Posterior vena cava (tissue), 2 donors: ENCODE measurements around the gene ADAP1. TPM values are rescaled to one million over a fixed set of nuclear protein-coding genes. Genes with fewer than 3 reads are reported as not detected.
A peak's percentile ranks its signal among the peaks of the same experiment; 100 is the strongest.

Experiments used
- DNase-seq: peaks from one replicate; pipeline ENCODE4 v3.0.0-alpha.2; 2020; ENCODE audit warnings: low spot score
- intact Hi-C, 2 donors: fragments of 100-400 bp; cut with DNase I; formaldehyde crosslinking; loops; one replicate each; pipeline versions ENCODE4 v1.14.1 to v1.14.2; 2022 to 2023
- total RNA-seq, 2 donors: library from RNA; stranded (reverse); fragmentation: NEBNext Ultra II Directional; extraction: Animal tissue kit (Norgen Biotek cat#: 25700); gene quantifications; one replicate each; pipeline ENCODE4 v1.2.1, GENCODE V29; 2021
- donor health status: DM: yes; HTN: yes; CAD: no.
- donor health status: DM: yes; HTN: yes; CAD: no.

Gene ADAP1
- total RNA-seq, 2 donors from 2014 or later = 16.3 to 17.8 TPM

DNA sequence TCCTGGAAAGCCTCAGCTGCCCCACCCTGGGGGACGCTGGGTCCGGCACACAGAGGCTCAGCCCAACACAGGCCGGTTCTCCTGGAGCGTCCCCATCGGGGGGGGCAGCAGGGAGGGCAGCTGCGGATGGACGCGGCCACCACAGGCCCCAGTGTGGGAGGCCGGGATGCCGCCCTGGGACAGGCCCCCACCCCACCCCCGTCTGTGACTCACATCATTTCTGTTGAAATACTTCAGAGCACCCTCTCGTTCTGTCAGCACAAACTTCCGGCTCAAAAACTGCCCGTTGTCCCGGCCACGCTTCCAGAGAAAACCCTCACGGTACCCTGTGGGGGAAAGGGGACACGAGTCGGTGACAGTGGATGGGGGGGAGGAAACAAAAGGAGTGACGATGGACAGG lies 49.6 kb downstream of the ADAP1 start:
- intact Hi-C loops = no loop called here

GRCh38 chr7:903921-904755 lies 50.3 kb downstream of the ADAP1 start:
- intact Hi-C loops = no loop called here
- DNase-seq = no peak

More for the DNA sequence above, 49.6 kb downstream of the ADAP1 start:
- DNase-seq = no peak

DNA sequence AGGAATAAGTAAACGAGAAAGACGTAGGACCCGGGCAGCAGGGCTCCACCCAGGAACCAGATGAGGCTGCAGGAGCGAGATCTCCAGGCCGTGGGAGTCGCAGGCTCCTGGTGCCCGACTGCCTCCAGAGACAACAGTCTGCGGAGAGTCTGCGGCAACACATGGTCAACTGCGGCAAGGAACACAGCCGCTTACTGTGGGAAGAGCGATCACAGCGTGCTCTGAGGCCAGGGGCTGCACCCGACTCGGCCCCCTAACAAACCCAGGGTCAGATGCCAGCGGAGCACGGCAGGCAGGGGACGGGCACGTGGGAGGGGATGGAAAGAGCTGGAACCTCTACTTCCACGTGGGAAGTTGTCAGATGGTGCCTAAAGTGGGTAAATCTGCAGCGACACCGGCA lies 51.5 kb downstream of the ADAP1 start:
- intact Hi-C loops = no loop called here
- no peak for DNase-seq

DNA sequence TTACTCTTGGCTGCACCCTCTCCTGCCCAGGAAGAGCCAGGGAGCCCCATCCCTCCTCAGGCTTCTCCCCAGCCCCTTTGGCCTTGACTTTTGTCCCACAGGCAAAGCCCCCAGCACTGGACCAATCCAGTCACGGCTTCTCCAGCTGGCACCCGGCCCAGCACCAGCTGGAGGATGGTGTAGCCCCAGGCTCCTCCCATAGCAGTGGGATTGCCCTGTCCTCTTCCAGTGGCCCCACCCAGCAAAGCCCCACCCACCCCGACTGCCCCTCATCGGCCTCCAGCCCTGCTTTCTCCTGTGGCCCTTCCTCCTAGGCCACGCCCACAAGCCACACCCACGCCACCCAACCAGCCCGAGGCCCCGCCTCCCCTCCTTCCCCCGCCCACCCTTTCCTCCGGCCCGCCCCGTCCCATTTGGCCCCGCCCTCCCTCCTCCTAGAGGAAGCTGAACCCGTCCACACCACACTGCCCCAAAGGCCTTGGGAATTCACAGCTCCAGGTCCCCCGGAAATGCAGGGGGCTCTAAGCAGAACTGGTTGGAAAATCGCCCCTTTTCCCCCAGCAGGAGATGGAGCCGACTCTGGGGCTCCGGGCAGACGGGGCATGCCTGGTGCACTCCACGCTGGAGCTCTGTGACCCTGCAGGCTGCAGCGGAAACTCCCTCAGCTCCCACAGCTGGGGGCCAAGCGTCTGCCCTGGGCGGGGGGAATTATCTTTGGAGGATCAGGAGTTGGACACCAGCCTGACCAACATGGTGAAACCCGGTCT lies 52.9 kb downstream of the ADAP1 start:
- peak; percentile 94 for DNase-seq
- intact Hi-C loops = no loop called here

DNA sequence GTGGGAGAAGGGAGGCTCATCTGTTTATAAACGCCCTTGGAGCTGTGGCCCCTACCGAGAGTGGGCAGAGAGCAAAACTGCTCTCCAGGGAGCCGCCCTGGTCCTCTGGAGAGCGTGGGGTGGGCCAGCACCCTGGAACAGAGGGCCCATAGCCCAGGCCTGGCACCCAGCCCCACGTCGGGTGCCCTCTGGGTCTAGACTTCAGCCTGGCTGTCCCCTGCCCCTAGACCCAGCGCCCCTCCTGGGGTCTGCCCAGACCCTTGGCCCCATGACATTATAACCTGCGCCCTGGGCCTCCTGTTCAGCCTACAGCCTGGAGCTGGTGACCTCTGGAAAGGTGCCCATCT lies 53.5 kb downstream of the ADAP1 start:
- intact Hi-C loops = no loop called here
- no peak for DNase-seq

DNA sequence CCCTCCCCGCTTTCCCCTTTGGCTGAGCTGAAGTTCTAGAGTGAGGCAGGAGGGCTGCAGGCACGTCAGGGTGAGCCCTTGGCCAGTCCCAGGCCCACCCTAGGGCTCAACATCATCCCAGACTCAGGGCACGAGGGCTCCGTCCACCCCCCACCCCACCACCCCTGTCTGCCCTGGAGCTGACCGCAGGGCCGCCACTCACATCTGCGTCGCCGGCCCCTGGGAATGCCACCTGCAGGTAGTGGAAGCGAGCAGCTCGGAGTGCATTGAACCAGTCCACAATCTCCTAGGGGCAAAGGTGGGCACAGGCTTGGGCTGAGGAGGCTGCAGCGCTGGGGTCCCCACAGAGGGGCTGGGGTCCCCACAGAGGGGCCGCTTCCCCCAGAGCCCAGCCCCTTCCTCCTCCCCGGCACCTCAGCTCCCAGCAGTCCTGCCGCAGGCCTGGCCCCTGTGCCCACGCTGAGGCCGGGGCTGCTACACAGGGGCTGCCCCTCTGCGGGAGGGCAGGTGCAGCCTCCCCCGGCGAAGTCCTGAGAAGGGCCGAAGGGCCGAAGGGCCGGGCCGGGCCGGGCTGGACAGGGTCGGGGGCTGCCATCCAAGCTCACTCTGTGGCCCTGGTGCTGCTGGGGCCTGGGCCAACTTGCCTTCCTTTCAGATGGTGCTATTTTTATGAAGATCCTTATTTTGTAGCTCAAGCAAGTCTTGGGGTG lies 54.0 kb downstream of the ADAP1 start:
- intact Hi-C loops = no loop called here
- DNase-seq = no peak

DNA sequence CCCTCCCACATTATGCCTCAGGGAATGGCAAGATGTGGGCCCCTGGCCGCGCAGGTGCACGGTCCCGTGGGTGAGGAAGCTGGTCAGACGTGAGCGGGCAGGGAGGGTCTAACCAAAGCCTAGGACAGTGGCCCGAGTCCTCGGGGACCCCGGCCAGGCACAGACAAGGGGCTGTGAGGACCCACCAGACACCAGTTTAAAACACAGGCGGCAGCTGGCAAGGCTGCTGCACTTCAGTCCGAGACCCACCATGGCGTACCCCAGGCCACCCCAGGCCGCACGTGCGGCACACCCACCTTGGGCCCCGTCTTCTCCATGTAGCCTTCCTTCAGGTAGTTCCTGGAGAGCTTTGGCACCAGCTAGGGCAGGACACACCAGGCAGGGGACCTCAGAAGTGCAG lies 54.7 kb downstream of the ADAP1 start:
- intact Hi-C loops = no loop called here

DNA sequence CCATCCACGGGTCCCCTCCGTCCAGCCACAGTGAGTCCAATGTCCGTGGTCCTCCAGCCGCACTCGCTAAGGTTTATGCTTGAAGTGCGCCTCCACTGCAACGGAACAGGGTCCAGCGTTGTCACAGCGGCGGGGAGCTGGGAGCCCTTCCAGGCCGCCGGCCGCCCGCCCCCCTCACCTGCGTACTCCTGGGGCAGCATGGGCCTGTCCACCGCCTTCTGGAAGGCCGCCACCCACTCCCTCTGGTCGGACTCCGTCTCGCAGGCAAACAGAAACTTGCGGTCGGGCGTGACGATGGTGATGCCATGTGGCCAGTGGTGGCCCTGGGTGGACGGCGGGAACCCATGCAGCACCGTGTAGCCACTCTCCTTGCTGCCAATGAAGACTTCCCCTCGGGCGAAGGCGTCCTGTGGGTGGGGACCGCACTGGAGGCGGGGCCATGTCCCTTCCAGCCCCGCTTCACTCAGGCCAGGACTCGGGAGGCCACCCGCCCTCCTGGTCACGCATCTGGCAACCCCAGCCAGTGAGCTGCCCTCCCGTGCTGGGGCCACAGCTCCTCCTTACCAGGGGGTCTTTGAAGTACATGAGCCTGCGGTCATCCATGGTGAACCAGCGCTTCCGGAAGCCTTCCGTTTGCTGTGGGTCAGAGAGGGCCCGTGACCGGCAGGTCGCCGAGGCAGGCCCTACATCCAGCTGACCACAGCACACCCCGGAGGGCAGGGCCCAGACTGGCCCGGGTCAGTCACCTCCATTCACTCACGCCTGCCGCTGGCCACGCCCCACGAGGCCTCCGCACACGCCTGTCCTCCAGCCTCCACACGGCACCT lies 55.4 kb downstream of the ADAP1 start:
- intact Hi-C loops = no loop called here
- no peak for DNase-seq

More for the DNA sequence above, 54.7 kb downstream of the ADAP1 start:
- no peak for DNase-seq

DNA sequence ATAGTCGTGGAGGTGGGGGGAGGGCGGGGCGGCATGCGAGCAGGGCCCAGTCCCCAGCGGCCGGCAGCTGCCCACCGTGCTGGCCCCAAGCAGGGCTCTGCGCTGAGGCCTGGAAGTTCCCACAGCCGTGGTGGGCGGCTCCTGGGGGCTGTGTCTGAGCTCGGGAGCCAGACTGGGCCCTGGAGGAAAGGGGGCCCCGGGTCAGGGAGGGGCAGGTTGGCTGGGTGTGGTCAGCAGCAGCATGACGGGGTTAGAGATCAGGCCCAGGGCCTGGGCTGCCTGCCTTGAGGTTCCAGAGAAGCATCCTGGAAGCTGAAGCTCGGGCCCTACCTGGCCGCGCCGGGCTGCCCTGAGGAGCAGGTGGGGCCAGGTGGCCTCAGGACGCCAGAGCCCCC lies 56.0 kb downstream of the ADAP1 start:
- intact Hi-C loops = no loop called here
- DNase-seq = no peak

- DNase-seq = no peak
Measured at GRCh38 chr7:897771-898376, 56.6 kb downstream of the ADAP1 start.

DNA sequence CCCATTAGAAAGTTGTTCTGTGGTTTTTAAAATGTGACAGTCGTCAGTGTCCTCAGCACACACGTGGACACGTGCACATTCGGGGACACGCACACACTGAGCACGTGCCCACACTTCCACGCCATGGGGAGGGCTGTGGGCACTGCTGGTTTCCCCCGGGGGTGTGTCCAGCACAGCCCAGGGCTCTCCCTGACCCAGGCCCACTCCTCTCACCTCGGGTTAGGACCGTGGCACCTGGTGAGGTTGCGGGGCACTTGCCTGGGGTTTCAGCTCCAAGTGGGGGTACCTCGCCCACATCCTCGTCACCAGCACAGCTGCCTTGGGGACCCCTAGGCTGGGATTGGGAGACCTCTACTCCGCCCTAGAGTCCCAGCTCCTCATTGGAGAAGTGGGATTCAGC lies 57.4 kb downstream of the ADAP1 start:
- DNase-seq = no peak

More at GRCh38 chr7:897771-898376, 56.6 kb downstream of the ADAP1 start:
- intact Hi-C loops = no loop called here

DNA sequence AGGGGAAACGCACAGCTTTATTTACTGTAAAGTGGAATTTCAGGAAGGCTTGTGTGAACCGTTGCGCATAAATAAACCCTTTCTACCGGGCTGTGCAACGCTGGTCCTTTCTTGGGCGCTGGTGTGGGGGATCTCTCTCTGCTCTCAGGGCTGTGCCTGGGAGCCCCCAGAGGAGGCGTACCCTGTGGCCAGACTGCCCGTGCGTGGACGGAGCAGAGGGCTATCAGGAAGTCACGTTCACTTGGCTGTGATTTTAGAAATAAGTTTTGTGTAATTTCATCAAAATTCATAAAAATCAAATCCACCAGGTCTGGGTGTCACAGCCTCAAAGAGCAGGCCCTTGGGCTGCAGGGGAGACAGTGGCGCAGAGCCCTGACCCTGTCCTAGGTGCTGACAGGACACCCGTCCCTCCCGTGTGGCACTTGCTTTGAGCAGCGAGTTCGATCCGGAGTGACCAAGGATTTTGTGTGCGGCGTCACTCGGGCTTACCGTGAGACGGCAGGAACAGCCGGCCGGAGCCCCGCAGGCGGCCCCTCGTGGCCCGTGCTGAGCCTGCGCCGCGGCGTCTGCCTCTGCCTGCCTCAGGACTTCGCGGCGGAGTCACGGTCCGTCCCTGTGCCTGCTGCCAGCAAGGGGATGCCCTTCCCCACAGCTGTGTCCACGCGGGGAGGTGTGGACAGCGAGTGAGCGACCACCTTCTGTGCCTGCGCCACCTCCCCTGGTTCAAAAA lies 58.0 kb downstream of the ADAP1 start:
- intact Hi-C loops = no loop called here
- no peak for DNase-seq

More for the DNA sequence above, 57.4 kb downstream of the ADAP1 start:
- intact Hi-C loops = no loop called here

DNA sequence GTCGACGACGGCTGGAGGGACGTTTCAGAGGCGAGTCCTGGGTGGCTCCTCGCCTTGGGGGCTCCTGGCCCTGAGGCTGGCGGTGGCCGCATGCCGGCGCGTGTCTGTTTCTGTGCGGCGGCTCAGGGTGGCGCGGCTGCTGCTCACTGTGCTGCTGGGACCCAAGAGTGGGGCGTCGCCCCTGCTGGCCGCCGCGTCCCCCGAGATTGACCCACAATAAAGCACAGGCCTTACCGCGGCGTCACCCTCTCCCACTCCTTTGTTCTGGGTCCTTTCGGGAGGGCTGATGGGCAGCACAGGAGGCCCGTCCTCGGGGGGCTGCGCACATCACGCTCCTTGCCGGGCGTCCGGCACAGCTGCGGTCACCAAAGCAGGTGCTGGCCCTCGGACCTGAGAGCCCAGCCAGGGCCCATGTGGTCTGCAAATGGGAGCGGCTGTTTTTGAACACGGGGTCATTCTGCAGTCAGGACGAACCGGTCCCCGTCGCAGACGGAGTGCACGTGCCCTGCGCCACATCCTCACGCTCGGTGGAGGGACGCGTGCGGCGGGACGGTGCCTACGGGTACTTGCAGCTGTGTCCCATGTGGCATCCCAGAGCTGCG lies 58.9 kb downstream of the ADAP1 start:
- intact Hi-C loops = no loop called here
- DNase-seq = no peak

DNA sequence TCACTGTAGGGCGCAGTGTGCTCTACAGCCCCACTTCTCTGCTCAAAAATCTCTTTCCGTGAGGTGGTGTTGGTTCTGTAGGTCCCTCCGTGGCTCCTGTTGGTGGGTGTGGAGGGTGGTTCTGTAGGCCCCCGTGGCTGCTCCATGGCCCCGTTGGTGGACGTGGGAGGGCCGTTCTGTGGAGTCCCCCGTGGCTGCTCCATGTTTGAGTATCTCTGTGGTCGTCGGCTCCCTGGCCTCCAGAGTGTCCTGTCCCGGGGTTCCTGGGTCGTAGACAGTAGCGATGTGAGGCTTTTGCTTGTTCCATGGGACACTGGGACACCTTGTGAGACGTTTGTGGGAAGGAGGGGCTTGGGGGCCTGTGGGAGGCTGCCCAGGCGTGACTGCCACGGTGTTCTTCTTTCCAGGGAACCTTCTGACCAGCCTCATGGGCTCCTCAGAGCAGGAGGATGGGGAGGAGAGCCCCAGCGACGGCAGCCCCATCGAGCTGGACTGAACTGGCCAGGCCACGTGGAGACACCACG lies 59.5 kb downstream of the ADAP1 start:
- intact Hi-C loops = no loop called here
- DNase-seq = no peak

GRCh38 chr7:894164-894867 lies 60.2 kb downstream of the ADAP1 start:
- intact Hi-C loops = no loop called here
- DNase-seq = no peak

DNA sequence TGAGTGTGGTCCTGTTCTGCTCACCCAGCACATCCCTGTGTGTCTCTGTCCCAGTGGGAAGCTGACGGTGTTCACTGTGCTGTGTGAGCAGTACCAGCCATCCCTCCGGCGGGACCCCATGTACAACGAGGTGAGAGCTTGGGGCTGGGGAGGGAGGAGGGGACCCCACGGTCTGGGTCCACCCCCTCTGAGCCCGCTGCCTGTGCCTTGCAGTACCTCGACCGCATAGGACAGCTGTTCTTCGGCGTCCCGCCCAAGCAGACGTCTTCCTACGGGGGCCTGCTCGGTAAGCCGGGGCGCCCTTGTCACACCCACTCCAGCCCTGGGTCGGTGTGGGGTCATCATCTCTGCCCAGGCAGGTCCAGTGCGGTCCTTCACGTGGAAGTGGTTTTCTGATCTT lies 60.8 kb downstream of the ADAP1 start:
- intact Hi-C loops = no loop called here
- no peak for DNase-seq
